ENCODE measurements around the gene SNX24.

GRCh38 chr5:122907276-122907675 is 61.9 kb downstream of the SNX24 start:
- no peak for TF ChIP-seq CTCF (IDR thresholded peaks at IDR 0.05)
- no peak for TF ChIP-seq POLR2A (IDR thresholded peaks at IDR 0.05)

Data from right lobe of liver (tissue), 4 donors.